ENCODE results near the gene BLM.

The BLM gene

DNA sequence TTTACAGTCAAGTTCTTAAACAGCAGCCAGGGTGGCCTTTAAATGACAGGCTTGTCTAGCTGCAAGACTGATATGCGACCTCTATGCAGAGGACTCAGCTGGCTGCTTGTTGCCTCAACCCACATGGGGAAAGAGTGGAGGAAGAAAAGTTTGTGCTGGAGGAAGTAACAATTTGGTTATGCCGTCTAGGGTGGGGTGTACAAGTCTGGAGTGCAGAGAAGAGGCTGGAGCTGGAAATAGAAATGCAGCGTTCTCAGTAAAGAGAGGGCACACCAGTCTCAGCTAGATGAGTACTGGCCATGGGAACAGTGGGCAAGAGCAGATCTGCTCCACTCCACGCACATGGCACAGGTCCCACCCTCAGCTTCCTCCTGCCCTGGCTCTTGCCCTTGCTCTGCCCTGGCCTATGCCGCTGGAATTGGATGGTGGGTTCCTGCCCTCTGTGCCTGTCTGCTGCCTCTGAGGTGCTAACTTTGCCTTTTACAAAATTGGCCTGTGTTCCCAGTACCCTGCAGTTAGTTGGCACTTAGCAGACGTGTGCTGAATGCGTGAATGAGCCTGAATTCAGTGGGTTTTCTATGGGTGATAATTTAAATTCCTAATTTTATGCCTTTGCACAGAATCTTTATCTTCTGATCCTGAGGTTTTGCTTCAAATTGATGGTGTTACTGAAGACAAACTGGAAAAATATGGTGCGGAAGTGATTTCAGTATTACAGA lies 91.5 kb downstream of the BLM start:
- no peak for DNase-seq (ENCODE audit: low read depth)
- no peak overlapping the region for H3K4me3 ChIP-seq (ENCODE audit: low read length)

DNA sequence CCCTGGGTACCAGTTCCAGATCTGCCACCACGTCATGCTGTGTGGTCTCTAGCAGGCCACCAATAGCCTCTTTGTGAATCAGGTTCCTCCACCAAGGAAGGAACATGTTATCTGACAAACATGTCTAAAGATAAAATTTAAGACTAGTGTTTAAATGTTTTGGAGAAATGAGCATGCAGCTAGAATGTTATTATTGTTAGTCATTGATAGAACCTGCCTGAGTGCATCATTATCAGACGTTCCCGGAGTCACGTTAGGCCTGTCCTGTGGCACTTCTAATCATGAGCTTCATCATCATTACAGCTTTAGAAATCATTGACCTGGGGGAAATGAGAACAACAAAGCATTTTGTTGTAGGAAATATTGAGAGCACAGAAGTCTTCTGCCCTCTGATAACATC lies 92.4 kb downstream of the BLM start:
- no peak overlapping the region for H3K4me3 ChIP-seq (ENCODE audit: low read length)
- DNase-seq (ENCODE audit: low read depth): no peak
- TF ChIP-seq, protein P1, sequence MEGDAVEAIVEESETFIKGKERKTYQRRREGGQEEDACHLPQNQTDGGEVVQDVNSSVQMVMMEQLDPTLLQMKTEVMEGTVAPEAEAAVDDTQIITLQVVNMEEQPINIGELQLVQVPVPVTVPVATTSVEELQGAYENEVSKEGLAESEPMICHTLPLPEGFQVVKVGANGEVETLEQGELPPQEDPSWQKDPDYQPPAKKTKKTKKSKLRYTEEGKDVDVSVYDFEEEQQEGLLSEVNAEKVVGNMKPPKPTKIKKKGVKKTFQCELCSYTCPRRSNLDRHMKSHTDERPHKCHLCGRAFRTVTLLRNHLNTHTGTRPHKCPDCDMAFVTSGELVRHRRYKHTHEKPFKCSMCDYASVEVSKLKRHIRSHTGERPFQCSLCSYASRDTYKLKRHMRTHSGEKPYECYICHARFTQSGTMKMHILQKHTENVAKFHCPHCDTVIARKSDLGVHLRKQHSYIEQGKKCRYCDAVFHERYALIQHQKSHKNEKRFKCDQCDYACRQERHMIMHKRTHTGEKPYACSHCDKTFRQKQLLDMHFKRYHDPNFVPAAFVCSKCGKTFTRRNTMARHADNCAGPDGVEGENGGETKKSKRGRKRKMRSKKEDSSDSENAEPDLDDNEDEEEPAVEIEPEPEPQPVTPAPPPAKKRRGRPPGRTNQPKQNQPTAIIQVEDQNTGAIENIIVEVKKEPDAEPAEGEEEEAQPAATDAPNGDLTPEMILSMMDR (conservative IDR thresholded peaks at IDR 0.05; ENCODE audit: low read depth, low read length): no peak

More for the DNA sequence above, 91.5 kb downstream of the BLM start:
- TF ChIP-seq, protein P1 (conservative IDR thresholded peaks at IDR 0.05; ENCODE audit: low read depth, low read length): no peak

- TF ChIP-seq, protein P1 (conservative IDR thresholded peaks at IDR 0.05; ENCODE audit: low read depth, low read length): no peak
- H3K4me3 ChIP-seq (ENCODE audit: low read length): no peak overlapping the region
- no peak for DNase-seq (ENCODE audit: low read depth)
Measured at GRCh38 chr15:90810354-90810753, 93.2 kb downstream of the BLM start.

GRCh38 chr15:90812171-90812957 lies 95.2 kb downstream of the BLM start:
- H3K4me3 ChIP-seq (ENCODE audit: low read length): no peak overlapping the region
- DNase-seq (ENCODE audit: low read depth): no peak
- TF ChIP-seq, protein P1 (conservative IDR thresholded peaks at IDR 0.05; ENCODE audit: low read depth, low read length): no peak

- DNase-seq (ENCODE audit: low read depth): no peak
- no peak overlapping the region for H3K4me3 ChIP-seq (ENCODE audit: low read length)
- TF ChIP-seq, protein P1 (conservative IDR thresholded peaks at IDR 0.05; ENCODE audit: low read depth, low read length): no peak
Measured at GRCh38 chr15:90812958-90813265, 95.8 kb downstream of the BLM start.

- DNase-seq (ENCODE audit: low read depth): no peak
- TF ChIP-seq, protein P1 (conservative IDR thresholded peaks at IDR 0.05; ENCODE audit: low read depth, low read length): no peak
- H3K4me3 ChIP-seq (ENCODE audit: low read length): no peak overlapping the region
Measured at GRCh38 chr15:90813796-90814190, 96.6 kb downstream of the BLM start.
